Heart left ventricle (tissue), 16 donors: ENCODE data around the gene LIPT2. TPM values are rescaled to one million over a fixed set of nuclear protein-coding genes. Genes with fewer than 3 reads are reported as not detected.
A peak's percentile ranks its signal among the peaks of the same experiment; 100 is the strongest.

ENCODE experiments used
- ATAC-seq, 4 donors: fragments of 200-7000 bp; cut with Tn5 transposase; one replicate each; pipeline ENCODE4 v1.9.1; 2020 to 2022; ENCODE audit warnings: moderate library complexity in 4 of 4, mild to moderate bottlenecking in 3 of 4, moderate number of reproducible peaks in 1 of 4
- DNase-seq, 5 donors: peaks; one replicate each; pipeline ENCODE4 v3.0.0-alpha.2; 2020
- H3K27ac ChIP-seq, 12 donors: fragments of 200-600 bp; sonication (generic) in 4 of 12; one replicate each; pipeline versions ENCODE4 v1.5.0 to v1.8.0; 2016 to 2022; ENCODE audit warnings: mild to moderate bottlenecking in 2 of 12
- H3K27me3 ChIP-seq, 9 donors: fragments of 200-600 bp; sonication (generic) in 2 of 9; one replicate each; pipeline versions ENCODE4 v1.5.1 to v1.8.0; 2016 to 2022; ENCODE audit warnings: mild to moderate bottlenecking in 3 of 9
- H3K36me3 ChIP-seq, 9 donors: fragments of 200-600 bp; sonication (generic) in 2 of 9; one replicate each; pipeline versions ENCODE4 v1.5.0 to v1.8.0; 2018 to 2022; ENCODE audit warnings: mild to moderate bottlenecking in 2 of 9
- H3K4me1 ChIP-seq, 12 donors: fragments of 200-600 bp; sonication (generic) in 4 of 12; one replicate each; pipeline versions ENCODE4 v1.5.0 to v1.8.0; 2016 to 2022; ENCODE audit warnings: mild to moderate bottlenecking in 3 of 12
- H3K4me3 ChIP-seq, 12 donors: fragments of 200-600 bp; sonication (generic) in 4 of 12; one replicate each; pipeline versions ENCODE4 v1.5.0 to v1.8.0; 2017 to 2022; ENCODE audit warnings: mild to moderate bottlenecking in 9 of 12, moderate library complexity in 4 of 12
- H3K9me3 ChIP-seq, 12 donors: fragments of 200-600 bp; sonication (generic) in 4 of 12; one replicate each; pipeline versions ENCODE4 v1.5.0 to v1.8.0; 2016 to 2022; ENCODE audit warnings: mild to moderate bottlenecking in 1 of 12
- POLR2A ChIP-seq, 2 donors: fragments of 450-650 bp; IDR thresholded peaks; one replicate each; pipeline ENCODE4 v1.6.1; 2017; ENCODE audit warnings: antibody characterized with exemption in 2 of 2, mild to moderate bottlenecking in 2 of 2, moderate library complexity in 2 of 2
- WGBS, 4 donors: extraction: QIAGEN DNeasy Blood & Tissue Kit in 2 of 4; methylation state at CpG; one replicate each; pipeline versions ENCODE4 v1.1.5 to v1.1.7; 2013 to 2018; 5-methylcytosine and 5-hydroxymethylcytosine counted together
- intact Hi-C, 10 donors: fragments of 100-400 bp; cut with DNase I; formaldehyde crosslinking; loops; one replicate each; pipeline versions ENCODE4 v1.11.1 to v1.14.2; 2022
- polyA plus RNA-seq, 2 donors: library from polyadenylated mRNA; stranded (reverse); fragments of 200-250 nt; gene quantifications; one replicate each; pipeline ENCODE4 v1.2.3, GENCODE V29; 2013
- total RNA-seq, 9 donors: library from RNA; depleted of rRNA in 2 of 9; stranded (reverse); fragments of >200 nt in 2 of 9; fragmentation: NEBNext Ultra II Directional in 3 of 9; extraction: Animal tissue kit (Norgen Biotek cat#: 25700) in 3 of 9; gene quantifications; one replicate each; pipeline versions ENCODE4 v1.1.0 to v1.2.4, GENCODE V29; 2016 to 2023
- TF ChIP-seq, protein P1 (sequence below), 12 donors: fragments of 200-600 bp; sonication (generic) in 4 of 12; IDR thresholded peaks; one replicate each; pipeline versions ENCODE4 v1.5.0 to v1.8.0; 2018 to 2022; ENCODE audit warnings: antibody characterized with exemption in 12 of 12, mild to moderate bottlenecking in 5 of 12
- donor health status: ischemic (EF 13 %, LVEDD 7.1; RV severe dilation, severe dysfunction).
- donor health status: healthy with polysubstance abuse.
- donor health status: DM: no; HTN: yes; CAD: no.
- donor health status: DM: no; HTN: no; CAD: no.
- donor health status: ischemic (EF 25% LVEDD 6.9; RV normal size, moderate dysfunction).
- donor health status: ischemic (EF 25% LVEDD 5.7; RV mildly dilated, moderate dysfunction).
- donor health status: healthy.
- donor health status: DM: yes; HTN: yes; CAD: no.
- donor health status: ischemic (EF 35%, LVEDD 5.7; RV mildly dilated, moderate dysfunction).
- donor health status: nonischemic (EF 11% LVEDD 7.7; RV severe dilation, severe dysfunction).
- donor health status: DM: yes; HTN: yes; CAD: no.
- donor health status: PGD.
- donor health status: ischemic (EF 29% LVEDD 5.4; RV normal size, mild dysfunction).
- donor health status: nonischemic (EF 23%, LVEDD 6.1; RV moderate dilation, normal function).

Gene LIPT2
- total and polyA plus RNA-seq, 11 donors, result 0.64 to 3.9 (median 1.4) TPM

- peaks cover 0 to 6% (median 0%) of the 10 kb centered on the region in 9 donors for H3K27me3 ChIP-seq
- H3K4me3 ChIP-seq, result no peak overlapping the region
- H3K36me3 ChIP-seq, result no peaks in the 10 kb centered on the region
- 48 to 65% (median 61%) methylated on average over 1 of the region's 1 CpG for WGBS, 4 donors
- DNase-seq (no peak), ATAC-seq (no peak)
- peaks cover 0 to 48% (median 10%) of the 10 kb centered on the region in 12 donors for H3K4me1 ChIP-seq
- no peaks in the 10 kb centered on the region for H3K9me3 ChIP-seq
- intact Hi-C loops, result no loop called here
- TF ChIP-seq, protein P1, sequence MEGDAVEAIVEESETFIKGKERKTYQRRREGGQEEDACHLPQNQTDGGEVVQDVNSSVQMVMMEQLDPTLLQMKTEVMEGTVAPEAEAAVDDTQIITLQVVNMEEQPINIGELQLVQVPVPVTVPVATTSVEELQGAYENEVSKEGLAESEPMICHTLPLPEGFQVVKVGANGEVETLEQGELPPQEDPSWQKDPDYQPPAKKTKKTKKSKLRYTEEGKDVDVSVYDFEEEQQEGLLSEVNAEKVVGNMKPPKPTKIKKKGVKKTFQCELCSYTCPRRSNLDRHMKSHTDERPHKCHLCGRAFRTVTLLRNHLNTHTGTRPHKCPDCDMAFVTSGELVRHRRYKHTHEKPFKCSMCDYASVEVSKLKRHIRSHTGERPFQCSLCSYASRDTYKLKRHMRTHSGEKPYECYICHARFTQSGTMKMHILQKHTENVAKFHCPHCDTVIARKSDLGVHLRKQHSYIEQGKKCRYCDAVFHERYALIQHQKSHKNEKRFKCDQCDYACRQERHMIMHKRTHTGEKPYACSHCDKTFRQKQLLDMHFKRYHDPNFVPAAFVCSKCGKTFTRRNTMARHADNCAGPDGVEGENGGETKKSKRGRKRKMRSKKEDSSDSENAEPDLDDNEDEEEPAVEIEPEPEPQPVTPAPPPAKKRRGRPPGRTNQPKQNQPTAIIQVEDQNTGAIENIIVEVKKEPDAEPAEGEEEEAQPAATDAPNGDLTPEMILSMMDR (IDR thresholded peaks at IDR 0.05), result no peak
- TF ChIP-seq POLR2A (IDR thresholded peaks at IDR 0.05), result no peak
- H3K27ac ChIP-seq, result no peak overlapping the region
Measured at GRCh38 chr11:74468936-74469335, 24.6 kb downstream of the LIPT2 start.

- no peak for ATAC-seq
- no peaks in the 10 kb centered on the region for H3K36me3 ChIP-seq
- no peak for DNase-seq
- no peak overlapping the region for H3K27ac ChIP-seq
- no peak overlapping the region for H3K4me3 ChIP-seq
- peaks cover 0 to 6% (median 0%) of the 10 kb centered on the region in 9 donors for H3K27me3 ChIP-seq
- TF ChIP-seq, protein P1 (IDR thresholded peaks at IDR 0.05), result no peak
- no peak for TF ChIP-seq POLR2A (IDR thresholded peaks at IDR 0.05)
- intact Hi-C loops, result no loop called here
- no peaks in the 10 kb centered on the region for H3K9me3 ChIP-seq
- peaks cover 0 to 47% (median 10%) of the 10 kb centered on the region in 12 donors for H3K4me1 ChIP-seq
Measured at GRCh38 chr11:74468521-74468920, 25.0 kb downstream of the LIPT2 start.

- Histone ChIP-seq H3K27ac (peak overlapping the region in 4 of 12 donors; percentile 25 to 77 (median 62)), H3K36me3 (no peaks in the 10 kb centered on the region), H3K4me1 (peaks cover 0 to 42% (median 10%) of the 10 kb centered on the region in 12 donors), H3K9me3 (no peaks in the 10 kb centered on the region), H3K27me3 (peaks cover 0 to 6% (median 0%) of the 10 kb centered on the region in 9 donors), H3K4me3 (peak overlapping the region in 4 of 12 donors; percentile 70 to 81 (median 72))
- no peak for DNase-seq
- 82 to 94% (median 89%) methylated on average over 4 of the region's 4 CpGs for WGBS, 4 donors
- intact Hi-C loops, result no loop called here
- no peak for TF ChIP-seq POLR2A (IDR thresholded peaks at IDR 0.05)
- TF ChIP-seq, protein P1 (IDR thresholded peaks at IDR 0.05), result no peak
- no peak for ATAC-seq
Measured at GRCh38 chr11:74468058-74468457, 25.5 kb downstream of the LIPT2 start.

DNA sequence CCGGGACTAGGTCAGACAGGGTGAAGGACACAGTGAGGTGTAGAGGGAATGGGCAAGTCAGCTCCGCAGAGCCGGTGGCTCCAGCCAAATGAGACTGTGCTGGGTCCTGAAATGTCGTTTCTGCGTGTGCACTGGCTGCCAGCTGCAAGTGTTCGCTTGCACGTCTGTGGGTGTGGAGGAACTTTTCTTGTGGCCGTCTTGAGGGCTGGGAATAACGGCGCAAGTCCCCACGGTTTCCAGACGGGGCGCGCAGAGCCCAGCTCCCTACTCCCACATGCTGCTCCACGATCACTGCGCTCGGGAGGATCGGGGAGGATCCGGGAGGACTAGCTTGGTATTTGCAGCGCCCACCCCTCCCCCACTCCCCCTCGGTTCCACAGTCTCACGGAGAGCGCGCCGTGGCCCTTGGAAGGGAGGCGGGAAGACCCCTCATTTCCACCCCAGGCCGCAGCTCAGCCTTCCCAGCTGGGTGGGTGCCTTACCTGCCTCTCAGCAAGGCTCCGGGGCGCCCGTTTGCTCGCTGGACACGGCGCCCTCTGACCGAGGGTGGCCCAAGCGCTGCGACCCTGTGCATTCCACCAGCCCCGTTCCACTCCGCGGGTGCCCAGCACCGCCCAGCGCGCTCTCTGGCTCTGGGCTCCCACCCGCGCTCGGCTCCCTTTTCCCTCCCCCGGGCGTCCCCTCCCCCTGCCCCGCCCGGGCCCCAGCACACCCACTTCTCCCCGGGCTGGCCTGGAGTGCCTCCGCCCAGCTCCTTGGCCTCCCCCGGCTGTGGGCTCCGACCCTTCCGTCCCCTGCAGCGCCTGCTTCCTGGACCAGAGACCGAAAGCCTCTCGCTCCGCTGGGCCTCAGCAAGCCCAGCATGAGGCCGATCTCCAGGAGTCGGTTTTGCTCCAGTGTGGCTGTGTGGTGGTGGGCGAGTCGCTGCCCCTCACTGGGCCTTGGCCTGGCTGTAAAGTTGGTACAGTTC, 26.3 kb downstream of the LIPT2 start, which contains the start of gene KCNE3:
Gene KCNE3, minus strand, starts transcription at position 634 of the 970 bp plus-strand sequence. CDS start 9,986 bp downstream, outside the sequence.
- H3K4me1 ChIP-seq, result peaks cover 0 to 44% (median 13%) of the 10 kb centered on the region in 12 donors
- 9 to 12% (median 10%) methylated on average over 44 to 62 of the region's 62 CpGs for WGBS, 4 donors
- peaks cover 0 to 6% (median 0%) of the 10 kb centered on the region in 9 donors for H3K27me3 ChIP-seq
- intact Hi-C loops, result no loop called here
- ATAC-seq, result peak; percentile 60 to 91 (median 86)
- no peaks in the 10 kb centered on the region for H3K36me3 ChIP-seq
- H3K9me3 ChIP-seq, result no peaks in the 10 kb centered on the region
- H3K27ac ChIP-seq, result peak within 1 kb of the TSS in 11 of 12 donors; percentile 24 to 77 (median 60)
- peak; percentile 54 to 84 (median 67) for DNase-seq
- peak in 1 of 2 donors; percentile 11 for TF ChIP-seq POLR2A (IDR thresholded peaks at IDR 0.05)
- TF ChIP-seq, protein P1 (IDR thresholded peaks at IDR 0.05), result no peak
- peak within 1 kb of the TSS; percentile 43 to 81 (median 61) for H3K4me3 ChIP-seq
